ENCODE results near the gene COL24A1.

- TF ChIP-seq CTCF (IDR thresholded peaks at IDR 0.05; ENCODE audit: extremely low read depth in 1 of 2, insufficient read depth in 1 of 2, low read depth in 1 of 2, low read length in 2 of 2) (peak in 1 of 2 donors; percentile 24), MAX (IDR thresholded peaks at IDR 0.05; ENCODE audit: insufficient read depth, insufficient read length) (no peak), POLR2A (IDR thresholded peaks at IDR 0.05; ENCODE audit: low read depth, low read length) (no peak)
Observed at GRCh38 chr1:85911742-85912141, 244.8 kb downstream of the COL24A1 start.

All from endothelial cell of umbilical vein (primary cell).